GM18870 (cell line): ENCODE results near the gene LGALS9.

Experiments
- ATAC-seq: cut with Tn5 transposase; IDR thresholded peaks from one replicate; pipeline ENCODE4 v1.9.1; 2021; ENCODE audit warnings: moderate library complexity; ENCODE audit not compliant: unreplicated experiment

LGALS9 gene

DNA sequence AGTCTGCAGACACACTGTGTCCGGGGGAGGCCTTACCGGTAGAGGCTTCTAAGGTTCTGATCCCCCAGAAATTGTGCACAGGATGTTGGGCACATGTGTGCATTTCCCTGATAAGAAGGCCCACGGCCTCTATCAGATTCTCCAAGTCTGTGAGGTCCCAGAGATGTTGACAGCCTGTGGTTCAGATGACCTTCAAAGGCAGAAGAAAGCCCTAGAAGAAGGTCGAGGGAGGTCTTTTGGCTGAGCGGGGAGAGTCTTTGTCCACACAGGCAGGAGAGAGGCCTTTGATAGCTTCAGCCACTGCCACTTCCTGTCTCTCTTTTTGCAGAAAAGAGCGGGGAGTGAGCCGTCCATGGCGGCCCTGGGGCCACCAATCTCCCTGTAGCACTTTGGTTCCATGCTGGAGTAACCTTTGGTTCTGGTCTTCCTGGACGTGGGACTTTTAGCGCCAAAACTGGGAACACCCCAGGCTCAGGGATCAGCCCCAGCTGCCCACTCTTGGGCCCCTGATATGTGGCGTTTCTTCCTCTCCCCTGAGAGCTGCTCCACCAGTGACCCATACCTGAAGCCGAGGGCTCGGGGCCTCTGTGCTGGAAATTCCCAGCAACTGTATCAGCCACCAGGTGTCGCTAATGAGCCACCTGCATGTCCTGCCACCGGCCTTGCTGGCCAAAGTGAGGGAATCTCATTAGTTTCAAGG is 28.1 kb upstream of the LGALS9 start:
- no peak for ATAC-seq

DNA sequence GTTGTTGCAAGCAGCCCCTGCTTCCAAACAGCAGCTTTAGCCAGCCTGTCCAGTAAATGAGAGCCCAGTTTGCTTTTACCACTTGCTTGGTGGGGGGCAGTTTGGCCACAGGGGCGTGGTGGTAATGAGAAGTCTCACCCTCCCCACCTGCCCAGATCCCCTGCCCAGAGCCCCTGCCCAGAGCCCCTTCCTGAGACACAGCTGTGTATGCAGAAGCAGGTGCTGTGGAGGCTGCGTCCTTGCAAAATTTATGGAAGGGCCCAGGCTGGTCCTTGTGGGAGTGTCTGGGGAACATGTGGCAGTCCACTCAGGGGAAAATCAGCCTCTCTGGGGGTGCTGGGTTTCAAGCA is 27.6 kb upstream of the LGALS9 start:
- ATAC-seq: no peak

DNA sequence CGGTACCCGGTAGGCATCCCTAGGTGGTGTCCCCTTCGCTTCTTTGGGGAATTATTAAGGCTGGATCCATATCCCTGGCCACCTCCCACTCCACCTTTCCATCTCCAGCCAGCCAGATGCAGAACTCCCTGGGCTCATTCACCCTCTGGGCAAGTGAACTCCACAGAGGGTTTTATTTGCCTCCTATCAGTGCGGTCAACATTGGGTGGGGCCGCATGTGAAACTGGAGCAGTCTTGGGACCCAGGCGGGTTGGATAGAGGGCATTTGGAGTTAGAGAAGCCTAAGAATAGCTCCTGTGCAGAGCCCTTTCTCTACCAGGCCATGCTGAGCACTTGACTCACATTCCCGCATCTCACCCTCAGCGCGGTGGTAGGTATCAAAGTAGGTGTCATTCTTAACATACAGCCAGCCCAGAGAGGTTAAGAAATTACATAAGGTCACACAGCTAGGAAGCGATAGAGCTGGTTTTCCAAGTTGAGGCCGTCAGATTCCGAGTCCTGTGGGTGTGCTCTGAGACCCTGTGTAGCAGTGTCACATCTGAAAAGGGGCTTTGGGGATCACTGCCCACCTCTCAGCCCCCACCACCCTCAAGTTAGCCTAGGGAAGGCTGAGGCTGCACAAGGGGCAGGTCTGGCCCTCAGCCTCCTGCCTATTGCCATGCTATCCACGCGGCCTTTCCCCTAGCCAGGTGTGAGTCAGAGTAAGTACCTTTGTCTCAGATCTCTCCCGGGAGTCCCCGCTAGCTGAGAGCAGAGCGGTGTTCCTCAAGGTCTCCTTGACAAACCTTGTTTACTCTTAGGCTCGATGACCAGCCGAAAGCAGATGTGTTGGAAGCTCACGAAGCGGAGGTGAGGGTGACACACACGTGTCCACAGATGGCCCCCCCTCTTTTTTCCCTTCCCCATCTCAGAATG is 26.9 kb upstream of the LGALS9 start:
- no peak for ATAC-seq

DNA sequence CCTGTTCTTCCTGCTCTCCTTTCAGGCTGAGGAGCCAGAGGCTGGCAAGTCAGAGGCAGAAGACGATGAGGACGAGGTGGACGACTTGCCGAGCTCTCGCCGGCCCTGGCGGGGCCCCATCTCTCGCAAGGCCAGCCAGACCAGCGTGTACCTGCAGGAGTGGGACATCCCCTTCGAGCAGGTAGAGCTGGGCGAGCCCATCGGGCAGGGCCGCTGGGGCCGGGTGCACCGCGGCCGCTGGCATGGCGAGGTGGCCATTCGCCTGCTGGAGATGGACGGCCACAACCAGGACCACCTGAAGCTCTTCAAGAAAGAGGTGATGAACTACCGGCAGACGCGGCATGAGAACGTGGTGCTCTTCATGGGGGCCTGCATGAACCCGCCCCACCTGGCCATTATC is 25.6 kb upstream of the LGALS9 start:
- no peak for ATAC-seq

DNA sequence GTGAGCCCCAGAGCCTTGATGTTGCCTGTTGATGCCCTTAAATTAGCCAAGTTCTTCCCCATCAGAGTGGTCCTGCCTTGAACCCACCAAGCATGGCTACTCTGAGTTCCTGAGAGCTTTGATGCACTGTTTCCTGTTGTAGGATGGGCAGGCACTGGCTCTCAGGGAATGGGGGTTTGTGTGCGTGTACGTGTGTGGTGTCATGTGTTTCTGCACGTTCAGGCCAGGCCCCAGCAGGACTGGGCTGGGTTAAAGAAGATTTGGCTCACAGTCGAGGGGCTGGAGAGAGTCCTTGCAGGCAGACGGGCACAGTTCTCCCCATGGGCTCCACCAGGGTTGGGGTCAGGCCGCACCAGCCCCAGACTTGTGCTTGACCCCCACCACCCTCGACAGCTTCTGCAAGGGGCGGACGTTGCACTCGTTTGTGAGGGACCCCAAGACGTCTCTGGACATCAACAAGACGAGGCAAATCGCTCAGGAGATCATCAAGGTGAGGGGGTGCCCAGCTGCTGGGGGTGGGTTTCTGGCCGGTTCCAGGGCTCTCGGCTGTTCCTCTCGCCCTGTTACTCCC is 23.4 kb upstream of the LGALS9 start:
- no peak for ATAC-seq

DNA sequence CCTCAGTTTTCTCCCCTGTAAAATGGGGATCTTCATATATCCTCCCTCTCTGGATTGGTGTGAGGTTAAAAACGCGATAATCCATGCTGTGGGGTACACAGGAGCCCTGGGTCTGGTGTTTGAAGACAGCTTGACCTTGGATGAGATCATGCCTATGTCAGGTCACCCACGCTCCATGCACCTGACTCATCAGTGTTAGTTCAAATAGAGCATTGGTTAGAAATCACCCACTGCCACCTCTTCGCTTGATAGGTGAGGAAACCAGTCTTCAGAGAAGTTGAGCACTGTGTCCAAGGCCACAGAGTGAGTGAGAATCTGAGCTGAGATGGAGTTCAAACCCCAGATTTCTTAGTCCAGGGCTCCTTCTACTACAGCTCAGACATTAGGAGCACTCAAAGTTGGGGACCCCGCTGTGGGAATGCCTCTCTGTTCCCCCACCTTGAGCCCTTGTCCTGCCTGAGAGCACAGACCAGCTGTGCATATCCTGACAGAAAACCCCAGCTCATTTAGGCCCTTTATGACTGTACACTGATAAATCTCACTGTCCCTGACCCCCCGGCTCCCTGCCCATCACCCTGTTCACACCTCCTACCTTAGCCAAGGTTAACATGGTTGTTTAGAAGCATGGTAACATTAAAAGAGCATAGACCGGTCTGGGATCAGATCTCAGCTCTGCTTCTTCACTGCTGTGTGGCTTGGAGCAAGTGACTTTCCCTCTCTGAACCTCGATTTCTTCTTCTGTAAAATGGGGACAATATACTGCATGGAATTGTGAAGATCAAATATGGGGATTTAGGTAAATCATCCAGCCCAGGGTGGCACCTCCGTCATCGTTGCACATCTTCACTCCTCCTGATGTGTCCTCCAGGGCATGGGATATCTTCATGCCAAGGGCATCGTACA is 22.4 kb upstream of the LGALS9 start:
- ATAC-seq: no peak

DNA sequence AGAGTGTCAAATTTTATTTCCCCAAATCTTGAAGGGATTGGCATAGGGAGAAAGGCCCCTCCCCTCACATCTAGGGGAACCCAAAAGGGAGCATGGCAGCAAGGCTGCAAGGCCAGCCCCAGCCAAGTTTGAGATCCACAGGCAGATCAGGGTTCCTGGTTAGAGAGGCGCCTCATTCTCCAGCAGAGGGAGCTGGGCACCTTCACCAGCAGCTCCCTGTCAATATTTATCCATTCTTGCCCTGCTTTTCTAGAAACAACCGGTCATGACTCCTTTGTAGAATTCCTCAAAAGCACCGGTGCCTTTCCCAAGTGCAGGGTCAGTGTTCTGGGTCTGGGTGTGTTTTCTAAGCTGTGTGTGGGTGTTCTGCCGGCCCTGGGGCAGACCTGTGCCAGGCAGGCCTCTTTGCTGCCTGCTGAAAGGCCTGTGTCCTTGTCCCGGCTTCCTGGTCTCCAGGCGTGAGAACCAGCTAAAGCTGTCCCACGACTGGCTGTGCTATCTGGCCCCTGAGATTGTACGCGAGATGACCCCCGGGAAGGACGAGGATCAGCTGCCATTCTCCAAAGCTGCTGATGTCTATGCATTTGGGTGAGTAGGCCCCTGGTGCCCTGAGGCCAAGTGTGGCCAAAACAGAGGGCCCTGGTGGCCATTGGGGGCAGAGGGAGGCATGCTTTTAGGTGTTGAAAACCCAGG is 21.2 kb upstream of the LGALS9 start:
- ATAC-seq: no peak

DNA sequence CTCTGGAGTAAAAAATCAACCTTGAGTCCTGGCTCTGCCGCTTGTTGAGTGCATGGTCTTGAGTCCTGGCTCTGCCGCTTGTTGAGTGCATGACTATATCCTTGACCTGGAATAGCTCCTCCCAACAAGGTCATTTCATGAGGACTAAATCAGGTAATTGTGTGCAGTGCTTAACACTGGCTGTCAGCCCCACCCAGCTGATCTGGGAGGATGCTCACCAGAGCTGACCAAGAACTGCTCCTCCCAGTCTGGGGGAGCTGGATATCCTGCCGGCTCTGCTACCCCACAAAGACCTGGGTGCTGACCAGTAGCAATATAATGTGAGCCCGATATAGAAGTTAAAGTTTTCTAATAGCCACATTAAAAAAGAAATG is 20.7 kb upstream of the LGALS9 start:
- no peak for ATAC-seq

DNA sequence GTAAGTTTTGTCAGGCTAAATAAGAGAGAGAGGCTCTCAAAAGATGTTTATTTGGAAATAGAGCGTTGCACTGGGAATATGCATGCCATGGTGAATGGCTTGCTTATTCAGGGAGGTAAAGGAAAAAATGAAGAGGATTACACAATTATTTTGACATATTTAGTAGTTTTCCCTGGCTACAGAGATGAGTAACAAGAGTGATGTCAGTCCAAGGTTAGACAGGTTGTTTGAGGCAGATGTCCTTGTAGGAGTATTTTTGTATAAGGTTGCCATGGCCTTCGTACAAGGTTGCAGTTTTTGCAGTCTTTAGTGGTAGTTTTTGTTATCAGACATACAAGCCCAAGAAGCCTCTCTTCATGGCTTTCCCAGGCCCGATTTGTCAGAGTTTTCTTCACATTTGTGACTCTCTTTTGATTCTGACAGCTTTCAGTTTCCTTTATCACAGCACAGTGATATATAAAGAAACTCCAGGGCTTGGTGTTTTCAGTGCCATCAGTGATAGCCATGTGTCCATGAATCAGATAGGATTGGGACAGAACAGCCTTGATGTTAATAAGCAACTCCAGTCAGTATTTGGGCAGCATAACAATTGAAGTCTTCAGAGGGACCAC is 18.7 kb upstream of the LGALS9 start:
- ATAC-seq: no peak

DNA sequence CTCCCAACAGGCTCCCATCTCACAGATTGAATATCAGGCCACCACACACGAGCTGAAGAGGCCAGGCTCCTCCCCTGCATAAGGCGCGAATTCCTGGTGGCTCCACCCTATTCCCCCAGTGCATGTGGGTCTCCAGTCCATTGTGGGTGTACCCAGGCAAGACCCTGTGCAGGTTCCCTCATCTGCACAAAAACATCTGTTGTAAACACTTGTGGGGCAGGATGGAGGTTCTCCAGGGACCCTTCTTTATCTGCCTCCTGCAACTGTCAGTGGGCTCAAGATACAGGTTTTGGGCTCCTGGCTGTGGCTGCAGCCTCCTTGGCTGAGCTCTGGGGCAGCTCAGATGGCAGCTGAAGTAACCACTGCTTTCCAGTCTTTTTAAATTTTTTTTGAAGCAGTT is 17.6 kb upstream of the LGALS9 start:
- no peak for ATAC-seq

DNA sequence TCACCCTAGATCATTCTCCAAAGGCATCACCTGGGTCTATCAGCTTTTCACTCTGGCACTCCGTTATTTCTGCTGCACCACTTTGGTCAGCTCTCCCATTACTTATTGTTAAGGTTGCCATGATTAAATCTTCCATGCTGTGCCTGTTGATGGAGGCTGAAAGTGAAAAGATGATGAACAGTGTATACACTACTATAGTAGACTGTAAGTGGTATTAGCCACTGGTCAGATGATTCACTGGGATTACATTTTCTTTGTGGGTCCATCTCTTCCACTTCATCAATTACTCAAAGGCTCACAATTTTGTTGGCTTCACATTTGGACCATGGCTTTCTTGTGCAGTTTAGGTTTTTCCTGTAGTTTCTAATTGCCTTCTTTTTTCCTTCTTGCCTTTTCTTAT is 15.9 kb upstream of the LGALS9 start:
- ATAC-seq: no peak

DNA sequence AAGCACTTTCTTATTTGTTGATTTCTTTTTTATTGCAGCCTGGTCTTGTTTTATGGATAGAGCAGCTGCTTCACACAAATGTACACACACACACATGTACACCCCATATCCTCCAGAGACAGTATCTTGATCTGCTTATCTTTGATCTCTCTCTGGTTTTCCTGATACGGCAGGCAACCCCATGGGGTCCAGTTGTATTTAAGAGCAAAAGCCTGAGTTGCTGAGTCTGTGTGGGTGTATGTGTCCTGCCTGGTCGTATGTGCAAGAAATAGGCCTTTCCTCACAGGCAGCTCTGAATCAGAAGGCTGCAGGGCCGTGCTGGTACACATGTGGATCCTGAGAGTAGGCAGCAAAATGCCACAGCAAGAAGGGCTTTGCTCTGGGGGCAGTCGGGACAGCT is 14.6 kb upstream of the LGALS9 start:
- no peak for ATAC-seq

DNA sequence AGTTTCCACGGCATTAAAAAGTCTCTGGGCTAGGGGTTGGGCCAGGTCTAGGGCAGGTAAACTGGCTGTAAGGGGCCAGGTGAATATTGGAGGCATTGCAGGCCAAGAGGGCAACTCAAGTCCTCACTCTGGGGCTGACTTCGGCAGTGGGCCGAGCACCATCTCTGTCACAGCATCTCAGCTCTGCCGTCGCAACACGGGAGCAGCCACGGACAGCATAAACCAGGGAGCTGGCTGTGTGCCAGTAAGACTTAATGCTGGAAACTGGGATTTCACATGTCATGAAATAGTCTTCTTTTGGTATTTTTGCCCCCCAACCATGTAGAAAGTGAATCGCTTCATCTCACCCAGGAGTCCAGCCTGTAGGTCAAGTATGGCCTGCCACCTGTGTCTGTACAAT is 12.6 kb upstream of the LGALS9 start:
- no peak for ATAC-seq

DNA sequence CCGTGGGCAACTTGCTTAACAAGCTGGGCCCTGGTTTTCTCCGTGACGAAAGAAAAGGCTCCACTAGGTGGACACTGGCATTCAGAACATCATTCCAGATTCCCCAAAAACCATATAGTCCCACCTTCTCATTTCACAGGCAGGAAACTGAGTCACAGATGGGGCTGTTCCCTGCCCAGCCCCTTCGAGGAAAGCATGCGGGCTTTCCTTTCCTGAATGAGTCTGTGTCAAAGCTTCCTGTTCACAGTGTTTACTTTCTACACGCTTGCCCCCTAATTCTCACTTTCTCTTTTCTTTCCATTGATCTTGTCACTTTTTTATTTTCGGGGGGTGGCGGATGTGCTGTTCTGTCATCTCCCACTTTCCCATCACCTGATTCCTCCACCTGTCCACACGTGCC is 10.3 kb upstream of the LGALS9 start:
- ATAC-seq: no peak

DNA sequence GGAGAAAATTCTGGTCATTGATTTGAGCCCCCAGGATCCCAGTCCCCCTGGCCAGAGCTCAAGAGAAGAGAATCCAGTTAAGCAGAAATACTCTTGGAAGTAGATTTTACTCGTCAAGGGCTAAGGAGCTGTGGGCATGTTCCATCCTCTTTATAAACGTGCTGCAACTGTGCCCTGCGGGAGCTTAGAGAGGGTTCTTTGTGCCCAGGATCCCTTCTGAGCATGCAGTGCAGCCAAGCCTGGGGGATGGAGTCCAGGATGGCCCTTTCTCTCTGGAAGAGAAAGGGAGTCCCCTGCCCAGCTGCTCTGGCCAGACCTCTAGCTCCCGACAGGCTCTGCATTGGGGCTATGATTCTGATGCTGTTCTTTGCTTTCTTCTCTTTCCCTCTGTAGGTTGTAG is 9.5 kb upstream of the LGALS9 start:
- no peak for ATAC-seq

DNA sequence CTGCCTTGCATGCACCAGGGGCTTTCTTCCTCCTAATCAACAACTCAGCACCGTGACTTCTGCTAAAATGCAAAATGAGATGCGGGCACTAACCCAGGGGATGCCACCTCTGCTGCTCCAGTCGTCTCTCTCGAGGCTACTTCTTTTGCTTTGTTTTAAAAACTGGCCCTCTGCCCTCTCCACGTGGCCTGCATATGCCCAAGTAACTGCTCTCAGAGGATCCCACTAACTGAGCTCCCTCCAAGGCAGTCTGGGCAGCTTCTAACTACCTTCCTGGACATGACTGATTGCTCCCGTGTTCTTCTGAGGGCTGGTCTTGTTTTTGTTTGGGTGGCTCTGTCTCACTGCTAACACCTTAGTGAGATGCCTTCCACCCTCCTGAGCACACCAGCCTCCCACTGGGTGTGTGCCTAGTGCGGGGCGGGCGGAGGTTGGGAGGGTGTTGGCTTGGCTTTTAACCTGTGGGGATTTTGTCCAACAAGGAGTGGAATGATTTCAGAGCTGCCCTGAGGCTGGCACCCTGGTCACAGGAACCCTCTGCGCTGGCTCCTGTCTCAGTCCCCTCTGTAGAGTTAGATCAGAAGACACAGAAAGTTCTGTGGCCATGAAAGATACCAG is 8.9 kb upstream of the LGALS9 start:
- no peak for ATAC-seq

DNA sequence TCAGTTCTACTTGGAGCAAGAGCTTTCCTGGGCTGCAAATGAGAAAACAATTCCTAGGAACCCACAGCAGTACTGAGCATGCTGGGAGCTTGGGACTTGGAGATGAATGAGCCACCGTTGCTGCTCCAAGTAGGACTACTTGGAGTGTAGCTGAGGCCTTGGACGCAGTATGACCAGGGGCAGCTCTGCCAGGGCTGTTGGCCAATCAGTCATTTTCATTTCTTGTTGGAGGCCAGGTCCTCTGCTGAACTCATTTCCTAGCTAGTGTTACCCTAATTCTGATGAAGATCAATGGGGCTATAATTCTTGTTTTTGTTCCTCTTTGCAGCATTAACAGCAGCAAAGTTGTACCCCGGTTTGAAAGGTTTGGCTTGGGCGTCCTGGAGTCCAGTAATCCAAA is 8.0 kb upstream of the LGALS9 start:
- ATAC-seq: no peak

DNA sequence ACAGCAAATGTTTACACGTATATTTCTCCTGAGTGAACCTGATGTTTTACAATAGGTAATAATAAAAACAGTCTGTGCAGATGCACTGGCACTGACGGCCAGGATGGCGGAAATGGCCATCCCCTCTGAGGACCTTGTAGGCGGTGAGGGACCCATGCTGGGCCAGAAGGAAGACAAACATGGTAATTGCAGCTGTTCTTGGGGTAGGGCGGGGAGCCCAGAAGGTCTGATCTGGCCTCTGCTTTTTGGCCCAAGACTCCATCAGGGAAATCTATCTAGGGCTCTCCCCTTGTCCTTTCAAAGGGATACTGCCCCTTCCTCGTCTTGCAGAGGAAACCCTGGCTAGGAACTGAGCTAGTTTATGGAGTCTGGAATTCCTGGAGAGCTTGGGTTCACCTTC is 7.4 kb upstream of the LGALS9 start:
- no peak for ATAC-seq

DNA sequence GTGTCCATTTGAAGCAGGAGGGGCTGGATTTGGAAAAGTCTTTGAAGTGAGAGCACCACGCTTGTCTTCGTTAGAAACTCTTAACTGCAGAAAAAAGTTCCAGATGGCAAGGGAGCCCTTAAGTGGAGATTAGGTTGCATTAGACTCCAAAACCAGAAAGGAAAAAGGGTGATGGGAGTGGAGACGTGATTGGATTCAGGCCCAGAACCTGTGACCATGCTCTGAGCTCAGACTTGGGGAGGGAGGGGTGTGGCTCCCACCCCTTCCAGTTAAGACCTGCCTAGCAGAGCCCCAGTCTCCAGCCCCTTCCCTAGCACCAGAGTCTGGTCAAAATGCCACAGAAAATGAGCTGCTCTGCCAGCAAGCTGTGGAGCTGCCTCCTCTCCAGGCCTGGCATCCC is 6.4 kb upstream of the LGALS9 start:
- ATAC-seq: no peak

DNA sequence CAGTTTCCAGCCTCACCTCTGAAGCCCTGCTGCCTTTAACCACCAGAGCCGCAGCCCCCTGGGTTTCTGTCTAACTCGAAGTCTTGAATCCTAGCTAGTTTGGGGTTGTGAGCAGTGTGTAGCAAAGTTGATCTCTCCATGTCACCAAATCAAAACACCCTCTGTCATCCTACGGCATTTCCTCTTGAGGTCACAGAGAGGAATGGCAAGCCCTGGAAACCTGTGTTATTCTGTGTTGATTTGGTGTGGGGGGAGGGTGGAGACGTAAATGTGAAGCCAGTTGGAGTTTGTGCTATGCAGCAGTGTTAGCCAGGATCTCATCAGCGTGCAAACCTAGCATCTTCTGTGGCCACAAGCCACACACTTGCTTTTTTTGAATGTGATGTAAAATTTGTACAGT is 5.1 kb upstream of the LGALS9 start:
- no peak for ATAC-seq
